ENCODE measurements around the gene BID.
"Not testable (repeated sequence)": the region's sequence is repeated elsewhere in the genome, so short reads cannot be mapped to it uniquely, and the experiment has no call there.

The BID gene

DNA sequence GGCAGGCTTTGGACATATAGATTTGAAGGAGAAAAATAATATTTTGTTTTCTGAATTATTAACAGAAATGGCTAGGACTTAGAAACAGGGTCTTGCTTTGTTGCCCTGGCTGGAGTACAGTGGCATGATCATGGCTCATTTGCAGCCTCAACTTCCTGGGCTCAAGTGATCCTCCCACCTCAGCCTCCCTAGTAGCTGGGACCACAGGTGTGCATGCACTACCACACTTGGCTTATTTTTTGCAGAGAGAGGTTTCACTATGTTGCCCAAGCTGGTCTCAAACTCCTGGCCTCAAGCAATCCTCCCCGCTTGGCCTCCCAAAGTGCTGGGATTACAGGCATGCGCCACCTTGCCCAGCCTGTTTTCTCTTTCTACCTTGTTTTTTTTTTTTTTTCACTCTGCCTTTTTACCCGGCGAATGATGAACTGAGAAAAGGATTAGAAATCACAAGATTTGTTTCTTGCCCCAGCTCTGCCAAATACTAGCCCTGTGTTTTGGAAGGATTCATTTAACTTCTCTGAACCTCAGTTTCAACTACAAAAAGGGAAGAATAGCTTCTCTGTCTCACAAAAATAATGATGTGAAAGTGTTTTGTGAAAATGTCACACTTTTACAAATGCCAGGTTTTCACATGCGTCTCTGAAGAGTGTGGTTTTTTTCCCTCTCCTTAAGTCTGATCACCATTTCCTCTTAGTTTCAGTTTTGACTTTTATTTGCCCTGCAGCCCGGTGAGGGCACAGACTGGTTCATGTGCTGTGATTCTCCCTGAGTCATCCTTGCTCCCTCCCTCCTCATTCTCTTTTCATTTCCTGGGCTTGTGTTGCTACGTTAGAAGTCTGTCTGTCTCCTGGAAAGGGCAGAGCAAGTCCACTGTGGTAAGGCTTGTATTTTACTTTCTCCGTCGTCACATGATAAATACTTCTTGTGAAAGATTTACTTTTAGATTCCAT is 68.0 kb downstream of the BID start:
- peak in 1 of 2 donors; percentile 1 for DNase-seq (ENCODE audit: extremely low read depth in 1 of 2, low read depth in 1 of 2)

DNA sequence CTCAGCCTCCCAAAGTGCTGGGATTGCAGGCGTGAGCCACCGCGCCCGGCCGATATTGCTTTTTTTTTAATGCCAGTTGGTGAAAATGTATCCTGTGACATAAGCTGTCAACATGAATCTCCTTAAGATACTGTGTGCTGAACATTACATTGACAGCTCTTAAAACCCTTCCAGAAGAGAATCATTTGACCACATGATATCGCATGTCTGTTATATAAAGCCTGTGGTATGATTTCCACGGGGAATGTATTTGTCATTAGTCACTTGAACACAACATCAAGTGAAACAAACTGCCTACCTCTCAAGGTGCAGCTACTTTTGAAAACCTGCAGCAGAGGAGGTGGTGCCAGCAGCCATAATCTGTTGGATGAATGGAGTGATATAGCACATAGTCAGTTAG is 68.7 kb downstream of the BID start:
- DNase-seq (ENCODE audit: extremely low read depth in 1 of 2, low read depth in 1 of 2) = no peak

DNA sequence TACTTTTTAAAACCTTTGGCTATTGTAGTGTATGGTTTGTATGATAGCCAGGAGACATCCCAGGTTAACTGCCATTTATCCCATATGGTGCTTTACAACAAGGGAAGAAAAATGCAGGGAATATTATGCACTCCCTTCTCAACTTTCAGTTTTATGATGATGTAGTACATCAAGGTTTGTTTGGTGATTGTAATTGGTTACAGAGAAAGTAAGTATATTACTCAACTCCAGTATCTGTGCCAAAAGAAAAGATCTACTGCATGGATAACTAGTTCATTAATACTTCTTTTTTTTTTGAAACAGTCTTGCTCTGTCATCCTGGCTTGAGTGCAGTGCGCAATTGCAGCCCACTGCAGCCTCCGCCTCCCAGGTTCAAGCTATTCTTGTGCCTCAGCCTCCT is 70.5 kb downstream of the BID start:
- DNase-seq (ENCODE audit: extremely low read depth in 1 of 2, low read depth in 1 of 2) = no peak

DNA sequence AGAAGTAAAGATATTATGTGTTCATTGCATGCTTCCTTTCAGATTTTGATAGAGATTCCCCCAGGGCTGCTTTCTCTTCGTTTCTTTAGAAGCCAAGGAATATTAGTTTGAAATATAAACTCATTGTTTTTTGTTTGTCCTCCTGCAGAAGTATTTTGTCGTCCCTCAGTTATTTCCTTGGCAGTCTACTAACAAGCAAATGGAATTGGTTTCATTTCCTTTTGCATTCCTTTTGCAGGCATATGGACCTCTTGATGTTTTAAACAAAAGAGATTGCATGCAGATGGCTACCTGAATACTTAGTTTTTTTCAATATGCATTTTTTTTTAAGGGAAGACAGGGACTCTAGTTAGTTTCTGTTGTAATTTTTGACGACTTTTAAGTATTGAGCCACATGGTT is 73.5 kb downstream of the BID start:
- DNase-seq (ENCODE audit: extremely low read depth in 1 of 2, low read depth in 1 of 2) = no peak

DNA sequence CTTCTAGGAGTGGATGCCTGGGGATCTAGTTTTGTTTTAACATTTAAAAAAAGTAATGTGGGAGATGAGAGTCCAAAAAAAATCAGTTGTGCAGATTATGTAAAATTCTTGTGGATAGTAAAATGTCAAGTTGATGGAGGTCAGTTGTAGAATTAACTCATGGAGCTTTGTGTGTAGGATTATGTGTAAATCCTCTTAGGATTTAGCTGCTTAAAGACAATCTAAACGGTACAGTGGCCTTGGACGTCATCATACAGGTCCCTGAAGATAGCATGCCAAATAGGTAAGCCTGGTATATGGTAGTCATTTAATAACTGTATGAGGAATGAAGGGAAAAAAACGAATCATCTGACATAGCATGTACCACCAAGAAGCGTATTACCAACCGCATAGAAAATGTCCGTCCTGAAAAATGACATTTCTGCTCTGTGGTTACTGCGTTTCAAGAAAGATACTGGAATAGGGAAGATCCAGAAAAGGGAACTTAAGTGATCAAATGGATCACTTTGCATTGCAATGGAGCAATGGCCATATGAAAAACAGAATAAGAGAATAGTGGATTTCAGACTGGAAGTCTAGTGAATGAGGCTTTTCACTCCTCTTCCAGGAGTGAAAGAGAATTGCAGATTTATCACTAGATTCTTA is 74.5 kb downstream of the BID start:
- no peak for DNase-seq (ENCODE audit: extremely low read depth in 1 of 2, low read depth in 1 of 2)

DNA sequence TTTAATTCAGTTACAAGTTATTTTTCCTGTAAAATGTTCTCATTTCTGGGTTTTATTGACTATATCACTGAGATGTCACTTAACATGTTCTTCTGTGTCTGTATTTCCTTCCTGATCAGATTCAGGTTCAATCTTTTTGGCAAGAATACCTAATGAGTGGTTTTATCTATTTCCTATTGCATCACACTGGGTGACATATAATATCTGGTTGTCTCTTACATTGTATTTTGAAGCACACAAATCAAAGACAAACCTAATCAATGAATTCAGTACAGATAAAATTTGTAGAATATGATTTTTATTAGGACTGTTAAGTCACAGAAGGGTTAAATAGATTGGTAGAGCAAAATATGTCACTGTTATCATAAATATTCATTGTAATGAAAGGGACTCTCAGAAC is 75.3 kb downstream of the BID start:
- DNase-seq (ENCODE audit: extremely low read depth in 1 of 2, low read depth in 1 of 2) = no peak

DNA sequence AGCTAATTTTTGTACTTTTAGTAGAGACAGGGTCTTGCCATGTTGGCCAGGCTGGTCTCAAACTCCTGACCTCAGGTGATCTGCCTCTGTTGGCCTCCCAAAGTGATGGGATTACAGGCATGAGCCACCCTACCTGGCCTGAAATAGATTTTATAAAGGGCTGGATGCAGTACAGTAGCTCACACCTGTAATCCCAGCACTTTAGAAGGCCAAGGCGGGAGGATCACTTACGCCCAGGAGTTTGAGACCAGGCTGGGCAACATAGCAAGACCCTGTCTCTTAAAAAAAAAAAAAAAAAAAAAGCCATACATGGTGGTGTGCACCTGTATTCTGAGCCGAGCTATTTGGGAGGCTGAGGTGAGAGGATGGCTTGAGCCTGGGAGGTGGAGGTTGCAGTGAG is 76.0 kb downstream of the BID start:
- not testable (repeated sequence) for DNase-seq (ENCODE audit: extremely low read depth in 1 of 2, low read depth in 1 of 2)

DNA sequence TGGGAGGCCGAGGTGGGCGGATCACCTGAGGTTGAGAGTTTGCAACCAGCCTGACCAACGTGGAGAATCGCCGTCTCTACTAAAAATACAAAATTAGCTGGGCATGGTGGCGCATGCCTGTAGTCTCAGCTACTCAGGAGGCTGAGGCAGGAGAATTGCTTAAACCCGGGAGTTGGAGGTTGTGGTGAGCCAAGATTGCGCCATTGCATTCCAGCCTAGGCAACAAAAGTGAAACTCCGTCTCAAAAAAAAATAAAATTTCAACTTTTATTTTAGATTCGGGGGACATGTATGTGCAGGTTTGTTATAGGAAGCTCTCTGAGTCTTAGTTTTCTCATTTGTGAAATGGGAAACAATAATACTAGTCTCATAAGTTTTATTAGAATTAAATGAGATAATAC is 77.1 kb downstream of the BID start:
- DNase-seq (ENCODE audit: extremely low read depth in 1 of 2, low read depth in 1 of 2) = not testable (repeated sequence)

DNA sequence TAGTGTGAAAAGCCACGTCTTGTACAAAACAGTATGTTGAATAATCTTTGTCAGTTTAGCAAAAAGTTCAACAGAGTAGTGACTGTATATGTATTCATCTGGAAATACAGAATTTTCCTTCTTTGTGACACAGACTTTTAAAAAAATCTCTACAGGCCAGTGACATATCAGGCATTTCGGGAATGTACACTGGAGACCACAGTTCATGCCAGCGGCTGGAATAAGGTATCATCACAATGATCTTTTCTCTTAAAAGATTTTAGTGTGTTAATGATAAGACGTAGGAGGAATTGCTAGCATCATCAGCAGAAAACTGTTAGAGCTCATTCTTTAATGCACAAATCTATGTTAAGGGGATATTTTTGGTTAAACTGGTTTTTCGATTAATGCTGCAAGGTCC is 78.3 kb downstream of the BID start:
- no peak for DNase-seq (ENCODE audit: extremely low read depth in 1 of 2, low read depth in 1 of 2)

DNA sequence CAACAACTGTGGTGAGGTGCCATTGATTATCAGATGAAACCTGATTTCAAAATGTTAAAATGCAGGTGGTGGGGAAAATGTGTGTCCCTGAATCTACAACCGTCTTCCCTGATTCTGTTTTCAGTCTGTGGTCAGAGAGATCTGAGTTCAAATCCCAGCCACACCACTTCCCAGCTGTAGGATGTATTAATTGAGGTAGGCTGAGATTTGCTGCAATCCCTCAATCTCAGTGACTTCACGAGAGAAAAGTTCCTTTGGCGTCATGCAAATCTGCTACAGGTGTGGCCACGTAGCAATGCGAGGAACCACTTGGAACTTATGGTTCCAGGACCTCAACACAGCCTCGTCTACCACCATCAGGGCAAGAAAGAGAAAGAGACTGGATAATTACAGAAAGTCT is 79.5 kb downstream of the BID start:
- no peak for DNase-seq (ENCODE audit: extremely low read depth in 1 of 2, low read depth in 1 of 2)

DNA sequence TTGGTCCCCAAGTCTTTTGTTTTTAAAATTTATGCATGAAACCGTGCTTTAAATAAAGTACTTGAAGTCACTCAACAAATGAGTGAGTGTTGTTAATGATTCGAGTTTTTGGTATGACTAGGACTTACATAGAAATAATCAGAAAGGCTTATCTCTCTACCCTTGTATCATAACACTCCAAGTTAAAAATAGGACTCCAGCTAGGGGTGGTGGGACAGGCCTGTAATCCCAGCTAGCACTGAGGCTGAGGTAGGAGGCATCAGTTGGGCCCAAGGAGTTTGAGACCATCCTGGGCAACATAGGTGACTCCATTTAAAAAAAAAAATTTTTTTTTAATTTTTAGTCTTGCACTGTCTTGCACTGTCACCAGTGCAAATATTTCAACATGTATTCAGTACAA is 80.1 kb downstream of the BID start:
- DNase-seq (ENCODE audit: extremely low read depth in 1 of 2, low read depth in 1 of 2) = no peak

DNA sequence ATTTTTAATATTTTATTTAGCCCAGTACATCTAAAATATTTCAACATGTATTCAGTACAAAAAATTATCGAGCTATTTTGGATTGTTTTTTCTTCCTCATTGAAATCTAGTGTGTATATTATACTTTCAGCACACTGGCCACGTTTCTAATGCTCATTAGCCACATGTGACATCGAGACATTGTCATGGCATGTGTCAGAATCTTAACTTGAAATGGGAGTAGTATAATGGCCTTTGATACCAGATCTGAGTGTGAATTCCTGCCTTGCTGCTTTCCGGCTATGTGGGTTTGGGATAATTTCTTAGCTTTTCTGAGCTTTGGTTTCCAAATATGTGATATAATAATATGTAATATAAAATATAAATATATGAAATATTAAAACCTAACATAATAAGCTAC is 81.4 kb downstream of the BID start:
- no peak for DNase-seq (ENCODE audit: extremely low read depth in 1 of 2, low read depth in 1 of 2)

DNA sequence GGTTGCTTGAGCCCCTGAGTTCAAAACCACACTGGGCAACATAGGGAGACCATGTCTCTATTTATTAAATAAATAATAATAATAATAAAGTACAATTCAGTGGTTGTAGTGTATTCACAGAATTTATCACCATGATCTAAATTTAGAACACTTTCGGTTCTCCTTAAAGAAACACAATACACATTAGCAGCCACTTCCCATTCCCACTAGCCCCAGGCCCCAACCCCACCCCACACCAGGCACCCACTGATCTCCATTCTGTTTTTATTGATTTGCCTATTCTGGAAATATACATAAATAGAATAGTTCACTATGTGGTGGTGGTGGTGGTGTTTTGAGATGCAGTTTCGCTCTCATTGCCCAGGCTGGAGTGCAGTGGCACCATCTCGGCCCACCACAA is 90.0 kb downstream of the BID start:
- no peak for DNase-seq (ENCODE audit: extremely low read depth in 1 of 2, low read depth in 1 of 2)
